GM19023 (cell line): ENCODE data around the gene SHTN1.

Source experiments
- ATAC-seq: cut with Tn5 transposase; IDR thresholded peaks from one replicate; pipeline ENCODE4 v1.9.1; 2021; ENCODE audit warnings: mild to moderate bottlenecking, moderate library complexity; ENCODE audit not compliant: unreplicated experiment

The SHTN1 gene

GRCh38 chr10:116988311-116988710 lies 16.7 kb downstream of the SHTN1 start:
- no peak for ATAC-seq

GRCh38 chr10:116985611-116986010 lies 19.4 kb downstream of the SHTN1 start:
- no peak for ATAC-seq

GRCh38 chr10:116984202-116984990 lies 20.6 kb downstream of the SHTN1 start:
- no peak for ATAC-seq

GRCh38 chr10:116980041-116980440 lies 24.9 kb downstream of the SHTN1 start:
- ATAC-seq: no peak

- ATAC-seq: no peak
Observed at GRCh38 chr10:116978901-116979300, 26.1 kb downstream of the SHTN1 start.

GRCh38 chr10:116974456-116975005 lies 30.5 kb downstream of the SHTN1 start:
- ATAC-seq: no peak

- no peak for ATAC-seq
Observed at GRCh38 chr10:116973946-116974455, 31.0 kb downstream of the SHTN1 start.

- no peak for ATAC-seq
Observed at GRCh38 chr10:116973371-116973905, 31.5 kb downstream of the SHTN1 start.

GRCh38 chr10:116972131-116972530 lies 32.9 kb downstream of the SHTN1 start:
- no peak for ATAC-seq

GRCh38 chr10:116970050-116970449 lies 34.9 kb downstream of the SHTN1 start:
- ATAC-seq: no peak

GRCh38 chr10:116968331-116968730 lies 36.7 kb downstream of the SHTN1 start:
- ATAC-seq: no peak

GRCh38 chr10:116961406-116962251 lies 43.4 kb downstream of the SHTN1 start:
- no peak for ATAC-seq

- no peak for ATAC-seq
Observed at GRCh38 chr10:116960066-116960776, 44.8 kb downstream of the SHTN1 start.

GRCh38 chr10:116952729-116953128 lies 52.3 kb downstream of the SHTN1 start:
- no peak for ATAC-seq

- ATAC-seq: no peak
Observed at GRCh38 chr10:116948530-116948870, 56.5 kb downstream of the SHTN1 start.

GRCh38 chr10:116947841-116948529 lies 57.0 kb downstream of the SHTN1 start:
- ATAC-seq: no peak

- ATAC-seq: no peak
Observed at GRCh38 chr10:116944911-116945310, 60.1 kb downstream of the SHTN1 start.

- ATAC-seq: no peak
Observed at GRCh38 chr10:116931806-116932205, 73.2 kb downstream of the SHTN1 start.

GRCh38 chr10:116926426-116926825 lies 78.6 kb downstream of the SHTN1 start:
- no peak for ATAC-seq

GRCh38 chr10:116925056-116925455 lies 79.9 kb downstream of the SHTN1 start:
- no peak for ATAC-seq
